ENCODE results near the gene ATAD3A. TPM values are rescaled to one million over a fixed set of nuclear protein-coding genes. Genes with fewer than 3 reads are reported as not detected.
"Not testable (repeated sequence)": the region's sequence is repeated elsewhere in the genome, so short reads cannot be mapped to it uniquely, and the experiment has no call there.

ATAD3A gene
- total and polyA plus RNA-seq, 9 donors = 2.8 to 23.9 (median 16.9) TPM

DNA sequence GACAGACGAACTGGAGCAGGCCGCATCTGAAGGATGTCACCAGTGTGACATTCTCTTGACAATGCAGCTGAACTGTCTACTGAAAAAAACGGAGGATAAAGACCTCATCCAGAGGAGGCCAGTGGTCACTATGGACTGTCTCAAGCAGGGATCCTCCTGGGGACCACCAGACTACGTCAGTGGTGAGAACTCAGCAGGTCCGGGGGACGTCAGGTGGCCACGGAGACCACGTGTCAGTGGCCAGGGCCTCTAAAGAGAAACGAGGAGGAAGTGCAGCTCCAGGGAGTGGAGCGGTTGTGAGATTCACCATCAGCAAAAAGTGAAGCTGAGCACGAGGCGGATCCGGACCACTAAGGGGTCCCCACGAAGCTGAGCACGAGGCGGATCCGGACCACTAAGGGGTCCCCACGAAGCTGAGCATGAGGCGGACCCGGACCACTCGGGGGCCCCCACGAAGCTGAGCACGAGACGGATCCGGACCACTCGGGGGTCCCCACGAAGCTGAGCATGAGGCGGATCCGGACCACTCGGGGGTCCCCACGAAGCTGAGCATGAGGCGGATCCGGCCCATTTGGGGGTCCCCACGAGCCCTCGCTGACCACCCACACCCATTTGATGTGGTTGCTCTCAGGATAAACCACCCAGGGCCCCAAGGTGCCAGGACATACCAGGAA lies 42.0 kb downstream of the ATAD3A start:
- no peaks in the 10 kb centered on the region for H3K36me3 ChIP-seq
- TF ChIP-seq, protein P1, sequence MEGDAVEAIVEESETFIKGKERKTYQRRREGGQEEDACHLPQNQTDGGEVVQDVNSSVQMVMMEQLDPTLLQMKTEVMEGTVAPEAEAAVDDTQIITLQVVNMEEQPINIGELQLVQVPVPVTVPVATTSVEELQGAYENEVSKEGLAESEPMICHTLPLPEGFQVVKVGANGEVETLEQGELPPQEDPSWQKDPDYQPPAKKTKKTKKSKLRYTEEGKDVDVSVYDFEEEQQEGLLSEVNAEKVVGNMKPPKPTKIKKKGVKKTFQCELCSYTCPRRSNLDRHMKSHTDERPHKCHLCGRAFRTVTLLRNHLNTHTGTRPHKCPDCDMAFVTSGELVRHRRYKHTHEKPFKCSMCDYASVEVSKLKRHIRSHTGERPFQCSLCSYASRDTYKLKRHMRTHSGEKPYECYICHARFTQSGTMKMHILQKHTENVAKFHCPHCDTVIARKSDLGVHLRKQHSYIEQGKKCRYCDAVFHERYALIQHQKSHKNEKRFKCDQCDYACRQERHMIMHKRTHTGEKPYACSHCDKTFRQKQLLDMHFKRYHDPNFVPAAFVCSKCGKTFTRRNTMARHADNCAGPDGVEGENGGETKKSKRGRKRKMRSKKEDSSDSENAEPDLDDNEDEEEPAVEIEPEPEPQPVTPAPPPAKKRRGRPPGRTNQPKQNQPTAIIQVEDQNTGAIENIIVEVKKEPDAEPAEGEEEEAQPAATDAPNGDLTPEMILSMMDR (IDR thresholded peaks at IDR 0.05) = no peak
- TF ChIP-seq POLR2A (IDR thresholded peaks at IDR 0.05) (no peak), EP300 (IDR thresholded peaks at IDR 0.05) (no peak)
- WGBS, 3 donors = 85 to 89% (median 86%) methylated on average over 35 of the region's 35 CpGs
- intact Hi-C loops (cut with DNase I) = no loop called here
- H3K4me1 ChIP-seq (ENCODE audit: insufficient read depth) = peaks cover 4% of the 10 kb centered on the region
- H3K9me3 ChIP-seq = no peaks in the 10 kb centered on the region
- no peak overlapping the region for H3K27ac ChIP-seq
- no peaks in the 10 kb centered on the region for H3K27me3 ChIP-seq
- no peak overlapping the region for H3K4me3 ChIP-seq
- no peak for DNase-seq

DNA sequence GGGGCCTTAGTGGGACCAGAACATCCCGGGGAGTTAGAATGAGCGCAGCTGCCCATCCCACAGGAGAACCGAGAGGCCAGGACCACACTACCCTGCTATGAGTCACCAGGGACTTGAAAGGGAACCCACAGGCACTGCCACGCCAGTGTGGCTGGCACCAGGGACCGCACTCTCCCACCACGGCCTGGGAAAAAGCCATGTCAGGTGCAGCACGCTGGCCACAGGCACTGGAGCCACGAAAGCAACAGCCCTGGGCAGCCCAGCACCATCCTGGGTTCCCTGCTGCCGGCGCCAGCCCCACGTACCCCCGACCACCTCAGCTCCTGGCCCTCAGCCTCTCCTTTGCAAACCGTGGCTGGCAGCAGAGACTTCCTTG lies 42.6 kb downstream of the ATAD3A start:
- intact Hi-C loops (cut with DNase I) = no loop called here
- no peak for DNase-seq
- 70 to 84% (median 82%) methylated on average over 10 to 13 of the region's 13 CpGs for WGBS, 3 donors

DNA sequence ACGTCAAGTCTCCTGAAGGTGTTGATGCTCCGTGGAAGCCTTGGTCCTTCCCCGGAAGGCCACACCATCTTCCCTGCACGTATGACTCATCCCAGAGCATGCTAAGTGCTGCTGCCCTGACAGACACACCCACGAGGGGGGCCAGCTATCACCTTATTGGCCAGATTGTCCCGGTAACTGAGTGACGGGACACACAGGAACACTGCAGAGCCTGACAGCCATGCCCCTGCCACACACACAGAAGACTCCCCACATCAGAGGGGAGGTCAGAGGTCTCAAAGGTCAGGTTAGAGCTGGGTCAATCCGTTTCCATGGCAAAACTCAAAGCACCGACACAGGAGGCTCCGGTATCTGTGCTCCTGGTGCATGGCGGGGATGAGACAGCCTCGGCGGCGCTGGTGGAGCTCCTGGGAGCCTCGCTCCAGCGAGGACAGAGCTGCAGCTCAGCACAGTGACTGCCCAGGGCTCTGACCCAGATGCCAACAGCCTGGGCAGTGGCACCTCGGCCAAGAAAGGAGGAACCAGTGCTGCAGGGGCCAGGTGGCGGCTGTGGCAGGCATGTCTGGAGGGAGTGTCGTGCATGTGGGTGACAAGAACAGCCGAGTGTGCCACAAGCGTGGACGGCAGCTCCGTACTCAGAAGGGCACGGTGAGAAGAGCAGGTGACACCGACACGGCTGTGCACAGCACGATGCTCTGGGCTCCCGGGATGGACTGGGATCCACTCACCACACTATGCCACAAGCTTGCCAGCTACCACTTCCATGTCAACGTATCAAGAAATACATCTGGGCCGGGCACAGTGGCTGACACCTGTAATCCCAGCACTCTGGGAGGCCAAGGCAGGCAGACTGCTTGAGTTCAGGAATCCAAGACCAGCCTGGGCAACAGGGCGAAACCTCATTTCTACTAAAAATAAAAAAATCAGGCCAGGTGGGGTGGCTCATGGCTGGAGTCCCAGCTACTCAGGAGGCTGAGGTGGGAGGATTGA lies 43.3 kb downstream of the ATAD3A start:
- H3K27me3 ChIP-seq = no peaks in the 10 kb centered on the region
- H3K27ac ChIP-seq = no peak overlapping the region
- 61 to 68% (median 62%) methylated on average over 30 to 31 of the region's 31 CpGs for WGBS, 3 donors
- intact Hi-C loops (cut with DNase I) = no loop called here
- H3K4me1 ChIP-seq (ENCODE audit: insufficient read depth) = peaks cover 2% of the 10 kb centered on the region
- H3K36me3 ChIP-seq = no peaks in the 10 kb centered on the region
- TF ChIP-seq POLR2A (IDR thresholded peaks at IDR 0.05) (no peak), EP300 (IDR thresholded peaks at IDR 0.05) (no peak)
- TF ChIP-seq, protein P1 (IDR thresholded peaks at IDR 0.05) = no peak
- H3K4me3 ChIP-seq = no peak overlapping the region
- H3K9me3 ChIP-seq = no peaks in the 10 kb centered on the region
- DNase-seq = no peak

More for the DNA sequence above, 42.6 kb downstream of the ATAD3A start:
- no peak overlapping the region for H3K4me3 ChIP-seq
- H3K4me1 ChIP-seq (ENCODE audit: insufficient read depth) = peaks cover 4% of the 10 kb centered on the region
- no peaks in the 10 kb centered on the region for H3K9me3 ChIP-seq
- no peaks in the 10 kb centered on the region for H3K27me3 ChIP-seq
- H3K36me3 ChIP-seq = no peaks in the 10 kb centered on the region
- no peak overlapping the region for H3K27ac ChIP-seq
- no peak for TF ChIP-seq EP300 (IDR thresholded peaks at IDR 0.05)
- TF ChIP-seq, protein P1 (IDR thresholded peaks at IDR 0.05) = no peak
- no peak for TF ChIP-seq POLR2A (IDR thresholded peaks at IDR 0.05)

DNA sequence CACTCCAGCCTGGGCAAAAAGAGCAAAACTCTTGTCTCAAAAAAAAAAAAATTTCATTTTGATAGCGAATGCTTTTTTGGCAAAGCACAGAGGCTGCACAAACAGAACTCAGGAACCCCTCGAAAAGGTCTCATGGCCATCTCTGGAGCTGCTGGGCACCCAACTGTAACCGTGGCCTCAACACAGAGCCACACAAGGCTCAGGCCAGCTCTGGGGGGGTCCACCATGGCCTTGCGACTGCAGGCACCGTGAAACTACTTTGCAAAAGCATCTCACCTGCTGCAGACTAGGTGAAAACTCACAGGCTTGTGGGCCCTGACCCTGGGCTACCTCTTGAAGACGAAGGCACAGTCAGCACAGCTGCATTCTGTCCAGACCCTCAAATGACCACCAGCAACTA lies 44.5 kb downstream of the ATAD3A start:
- 74 to 80% (median 75%) methylated on average over 6 of the region's 6 CpGs for WGBS, 3 donors
- no peak for DNase-seq

DNA sequence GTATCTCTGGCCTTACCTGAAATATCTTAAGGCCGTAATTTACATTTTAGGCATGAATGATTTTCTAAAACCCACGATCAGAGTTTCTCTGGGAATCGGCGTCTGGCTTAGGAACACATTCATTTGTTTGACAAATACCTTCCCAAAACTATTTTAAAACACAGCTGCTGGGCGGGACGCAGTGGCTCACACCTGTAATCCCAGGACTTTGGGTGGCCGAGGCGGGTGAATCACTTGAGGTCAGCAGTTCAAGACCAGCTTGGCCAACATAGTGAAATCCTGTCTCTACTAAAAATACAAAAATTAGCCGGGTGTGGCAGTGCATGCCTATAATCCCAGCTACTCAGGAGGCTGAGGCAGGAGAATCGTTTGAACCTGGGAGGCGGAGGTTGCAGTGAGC lies 45.0 kb downstream of the ATAD3A start:
- H3K36me3 ChIP-seq; intact Hi-C loops (cut with DNase I); H3K9me3 ChIP-seq; H3K4me3 ChIP-seq; H3K27ac ChIP-seq; DNase-seq; H3K27me3 ChIP-seq; H3K4me1 ChIP-seq (ENCODE audit: insufficient read depth): not testable (repeated sequence)
- WGBS, 3 donors = 84 to 90% (median 86%) methylated on average over 11 of the region's 11 CpGs

More for the DNA sequence above, 44.5 kb downstream of the ATAD3A start:
- intact Hi-C loops (cut with DNase I) = no loop called here
- Histone ChIP-seq H3K4me1 (ENCODE audit: insufficient read depth) (no peaks in the 10 kb centered on the region), H3K36me3 (no peaks in the 10 kb centered on the region), H3K27ac (no peak overlapping the region), H3K9me3 (no peaks in the 10 kb centered on the region), H3K27me3 (no peaks in the 10 kb centered on the region), H3K4me3 (no peak overlapping the region)
- TF ChIP-seq, protein P1 (IDR thresholded peaks at IDR 0.05) = no peak
- no peak for TF ChIP-seq POLR2A (IDR thresholded peaks at IDR 0.05)

DNA sequence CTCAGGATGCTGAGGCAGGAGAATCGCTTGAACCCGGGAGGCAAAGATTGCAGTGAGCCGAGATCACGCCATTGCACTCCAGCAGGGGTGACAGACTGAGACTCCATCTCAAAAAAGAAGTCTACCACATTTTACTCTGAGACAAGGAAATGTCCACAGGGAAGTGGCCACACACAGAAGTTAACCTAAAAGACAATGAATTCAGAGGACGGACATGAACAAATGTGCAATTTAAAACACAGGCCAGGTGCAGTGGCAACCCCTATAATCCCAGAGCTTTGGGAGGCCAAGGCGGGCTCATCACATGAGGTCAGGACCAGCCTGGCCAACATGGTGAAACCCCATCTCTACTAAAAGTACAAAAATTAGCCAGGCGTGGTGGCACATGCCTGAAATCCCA lies 45.7 kb downstream of the ATAD3A start:
- DNase-seq; H3K4me3 ChIP-seq; H3K27ac ChIP-seq; H3K4me1 ChIP-seq (ENCODE audit: insufficient read depth); H3K27me3 ChIP-seq; H3K36me3 ChIP-seq; H3K9me3 ChIP-seq; intact Hi-C loops (cut with DNase I): not testable (repeated sequence)
- WGBS, 3 donors = 90 to 93% (median 91%) methylated on average over 7 of the region's 7 CpGs

Measured in ovary (tissue), 9 donors.